Stimulated activated CD8-positive, alpha-beta memory T cell treated with anti-CD3 and anti-CD28 coated beads, Interleukin-15, amount 100 ng/mL, for 24 hours (primary cell): ENCODE measurements around the gene GSX1.
"Not testable (repeated sequence)": the region's sequence is repeated elsewhere in the genome, so short reads cannot be mapped to it uniquely, and the experiment has no call there.

Experiments
- DNase-seq: peaks from one replicate; pipeline ENCODE4 v3.0.0-alpha.2; 2020; ENCODE audit warnings: low read depth

The GSX1 gene

GRCh38 chr13:27792393-27793218, at the start of gene GSX1:
GSX1 (plus strand) TSS chr13:27792483; CDS start chr13:27792691, 208 bp downstream.
- DNase-seq = peak; percentile 9

- DNase-seq = no peak
These were observed 47.5 kb upstream of the GSX1 start for GRCh38 chr13:27744801-27745200.

GRCh38 chr13:27745301-27745700, 47.0 kb upstream of the GSX1 start:
- DNase-seq = no peak

GRCh38 chr13:27748143-27748542, 44.1 kb upstream of the GSX1 start:
- not testable (repeated sequence) for DNase-seq

- no peak for DNase-seq
These were observed 40.2 kb upstream of the GSX1 start for GRCh38 chr13:27751953-27752532.

GRCh38 chr13:27765650-27766049, 26.6 kb upstream of the GSX1 start:
- DNase-seq = no peak

- DNase-seq = no peak
These were observed 21.5 kb upstream of the GSX1 start for GRCh38 chr13:27770809-27771208.

GRCh38 chr13:27772651-27773425, 19.4 kb upstream of the GSX1 start:
- DNase-seq = no peak

- DNase-seq = no peak
These were observed 18.1 kb upstream of the GSX1 start for GRCh38 chr13:27774169-27774568.

GRCh38 chr13:27774651-27775050, 17.6 kb upstream of the GSX1 start:
- DNase-seq = no peak

GRCh38 chr13:27775943-27776342, 16.3 kb upstream of the GSX1 start:
- no peak for DNase-seq

- no peak for DNase-seq
These were observed 10.1 kb upstream of the GSX1 start for GRCh38 chr13:27782151-27782550.

- no peak for DNase-seq
These were observed 9.2 kb upstream of the GSX1 start for GRCh38 chr13:27783111-27783510.

GRCh38 chr13:27788271-27788670, 4.0 kb upstream of the GSX1 start:
- no peak for DNase-seq

- DNase-seq = no peak
These were observed 3.2 kb upstream of the GSX1 start for GRCh38 chr13:27789153-27789494.

- no peak for DNase-seq
These were observed 2.6 kb upstream of the GSX1 start for GRCh38 chr13:27789495-27790303.

GRCh38 chr13:27790523-27790922, 1.8 kb upstream of the GSX1 start:
- no peak for DNase-seq

GRCh38 chr13:27791146-27791900, 960 bp upstream of the GSX1 start:
- DNase-seq = no peak

- DNase-seq = no peak
These were observed 336 bp upstream of the GSX1 start for GRCh38 chr13:27791901-27792392.

GRCh38 chr13:27793507-27794367, 1.5 kb downstream of the GSX1 start:
- DNase-seq = no peak
